ENCODE data around the gene NR1D2.

NR1D2 gene

DNA sequence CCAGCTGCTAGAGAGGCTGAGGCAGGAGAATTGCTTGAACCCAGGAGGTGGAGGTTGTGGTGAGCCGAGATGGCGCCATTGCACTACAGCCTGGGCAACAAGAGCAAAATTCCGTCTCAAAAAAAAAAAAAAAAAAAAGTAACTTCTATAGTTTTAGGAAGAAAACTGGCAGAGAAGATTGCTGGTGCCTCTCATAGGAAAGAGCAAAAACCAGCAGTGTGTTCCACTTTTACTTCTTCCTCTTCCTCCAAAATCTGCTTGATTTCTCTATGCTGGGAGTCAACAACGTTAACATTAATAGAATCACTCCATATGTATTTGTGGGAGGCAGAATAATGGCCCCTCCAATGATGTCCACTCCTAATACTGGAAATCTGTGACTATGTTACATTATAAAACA lies 12.5 kb upstream of the NR1D2 start:
- DNase-seq, result no peak

DNA sequence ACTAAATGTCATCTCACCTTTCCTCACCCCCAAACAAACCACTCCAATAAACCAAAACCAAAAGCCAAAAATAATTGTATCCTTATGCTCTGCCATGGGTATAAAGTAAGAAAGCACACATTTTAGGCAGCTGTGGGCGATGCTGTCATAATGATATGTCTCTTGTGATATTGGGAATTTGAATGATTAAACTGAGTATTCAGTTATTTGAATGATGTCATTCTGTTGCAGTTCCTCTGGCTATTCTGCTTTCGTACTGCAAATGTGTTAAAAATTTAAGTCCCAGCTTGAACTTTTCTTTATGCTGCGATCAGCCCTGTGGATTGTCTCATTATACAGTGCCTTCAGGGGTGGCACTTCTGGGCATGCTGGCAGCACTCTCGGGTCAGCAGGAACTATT lies 10.8 kb upstream of the NR1D2 start:
- no peak for DNase-seq

DNA sequence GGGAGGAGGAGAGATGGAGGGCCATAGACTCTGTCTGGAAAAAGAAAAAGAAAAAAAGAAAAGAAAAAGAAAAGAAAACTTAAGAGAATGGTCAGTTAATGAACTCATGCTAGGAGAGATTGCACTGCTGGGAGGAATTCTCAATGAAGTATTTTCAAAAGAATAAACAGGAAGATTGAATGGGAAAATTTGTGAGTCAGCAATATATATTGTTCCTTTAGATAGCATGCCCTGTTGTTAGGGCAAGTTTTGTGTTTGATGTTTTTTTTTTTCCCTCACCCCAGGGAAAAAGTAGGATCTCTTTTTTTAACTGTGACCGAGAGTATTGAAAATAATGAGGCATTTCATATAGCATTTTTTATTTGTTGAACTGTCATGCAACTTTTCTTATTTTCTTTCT lies 7.8 kb upstream of the NR1D2 start:
- no peak for DNase-seq

DNA sequence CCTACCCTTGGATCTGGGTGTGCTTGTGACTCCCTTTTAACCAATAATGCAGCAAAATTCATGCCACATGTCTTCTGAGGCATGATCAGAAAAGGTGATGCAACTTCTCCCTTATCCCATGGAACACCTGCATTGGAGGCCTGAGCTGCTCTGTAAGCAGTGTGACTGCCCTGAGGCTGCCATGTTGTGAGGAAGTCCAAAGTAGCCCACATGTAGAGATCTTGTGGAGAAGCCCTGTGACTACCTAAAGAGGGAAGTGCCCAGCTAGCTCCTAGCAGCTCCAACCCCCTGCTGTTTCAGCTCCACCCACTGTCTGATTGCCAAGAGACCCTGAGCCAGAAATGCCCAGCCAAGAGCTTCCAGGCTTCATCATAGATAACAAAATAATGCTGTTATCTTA lies 6.4 kb upstream of the NR1D2 start:
- no peak for DNase-seq

DNA sequence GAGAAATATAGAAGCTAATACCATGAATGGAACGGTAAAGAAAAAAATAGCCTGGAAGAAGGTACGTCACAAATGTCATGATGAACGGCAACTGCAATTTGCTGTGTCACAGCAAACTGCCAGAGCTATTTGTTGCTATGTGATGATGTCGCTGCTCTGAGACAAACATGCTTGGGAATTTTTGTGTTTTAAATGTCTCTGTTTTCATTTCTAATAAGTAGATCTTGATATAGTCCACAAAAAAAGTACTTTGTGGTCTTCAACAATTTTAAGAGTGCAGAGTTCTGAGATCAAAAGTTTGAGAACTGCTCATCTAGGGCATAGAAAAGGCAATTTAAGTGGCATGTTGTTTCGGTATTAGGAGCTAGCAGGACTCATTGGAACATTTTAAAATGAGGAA lies 4.3 kb upstream of the NR1D2 start:
- no peak for DNase-seq

DNA sequence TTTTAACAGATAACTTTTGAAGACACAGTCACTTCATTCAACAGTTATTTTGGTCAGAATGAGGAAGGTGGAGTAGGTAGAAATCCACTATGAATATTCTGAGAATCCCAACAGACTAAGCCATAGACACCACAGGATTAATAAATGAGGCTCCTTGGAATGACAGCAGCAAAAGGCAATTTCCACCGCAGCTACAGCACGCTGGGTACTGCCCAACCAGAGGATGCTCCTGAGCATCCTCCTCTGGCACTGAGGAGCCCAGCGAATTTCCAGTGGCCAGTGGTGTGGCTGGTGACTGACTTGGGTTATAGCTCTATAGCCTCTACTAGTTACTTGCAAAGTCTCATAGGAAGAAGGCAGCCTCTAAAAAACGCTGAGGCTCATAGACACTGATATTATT lies 3.6 kb upstream of the NR1D2 start:
- DNase-seq, result no peak

DNA sequence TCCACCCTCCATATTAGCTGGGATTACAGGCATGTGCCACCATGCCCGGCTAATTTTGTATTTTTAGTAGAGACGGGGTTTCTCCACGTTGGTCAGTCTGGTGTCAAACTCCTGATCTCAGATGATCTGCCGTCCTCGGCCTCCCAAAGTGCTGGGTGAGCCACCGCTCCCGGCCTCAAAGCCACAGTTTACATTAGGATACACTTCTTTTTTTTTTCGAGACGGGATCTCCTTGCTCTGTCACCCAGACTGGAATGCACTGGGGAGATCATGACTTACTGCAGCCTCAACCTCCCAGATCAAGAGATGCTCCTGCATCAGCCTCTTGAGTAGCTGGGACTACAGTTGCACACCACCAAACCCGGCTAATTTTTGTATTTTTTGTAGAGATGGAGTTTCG lies 2.5 kb upstream of the NR1D2 start:
- DNase-seq, result no peak

DNA sequence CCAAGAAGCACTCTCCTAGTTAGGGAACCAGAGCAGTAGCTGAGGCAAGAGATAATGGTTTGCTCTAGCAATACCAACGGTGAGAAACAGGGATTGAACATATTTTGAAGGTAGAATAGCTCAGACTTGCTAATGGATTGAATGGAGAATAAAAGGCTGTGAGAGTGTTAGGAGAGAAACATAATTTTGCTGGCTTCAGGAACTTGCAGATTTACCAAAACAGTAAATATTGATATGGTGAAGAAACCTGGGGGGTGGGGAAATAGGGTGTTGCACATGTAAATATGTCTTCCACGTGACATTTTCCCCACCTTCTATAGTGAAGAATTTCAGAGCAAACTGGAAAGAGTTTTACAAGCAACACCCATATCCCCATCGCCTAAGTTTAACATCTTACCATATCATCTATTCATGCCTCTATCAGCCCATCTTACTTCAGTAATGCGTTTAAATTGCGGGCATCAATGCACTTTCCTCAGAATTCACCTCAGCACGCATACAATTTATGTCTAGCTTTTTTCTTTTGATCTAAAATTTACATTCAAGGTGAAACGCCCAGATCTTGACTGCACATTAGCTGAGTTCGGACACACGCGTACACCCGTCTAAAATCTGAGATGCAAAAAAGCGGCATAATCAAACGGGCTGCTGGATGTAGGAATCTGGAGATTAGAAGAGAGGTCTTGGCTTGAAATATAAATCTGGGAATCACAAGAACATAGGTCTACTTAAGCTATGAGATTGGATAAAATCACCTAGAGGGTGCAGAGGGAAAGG lies 891 bp upstream of the NR1D2 start:
- no peak for DNase-seq

DNA sequence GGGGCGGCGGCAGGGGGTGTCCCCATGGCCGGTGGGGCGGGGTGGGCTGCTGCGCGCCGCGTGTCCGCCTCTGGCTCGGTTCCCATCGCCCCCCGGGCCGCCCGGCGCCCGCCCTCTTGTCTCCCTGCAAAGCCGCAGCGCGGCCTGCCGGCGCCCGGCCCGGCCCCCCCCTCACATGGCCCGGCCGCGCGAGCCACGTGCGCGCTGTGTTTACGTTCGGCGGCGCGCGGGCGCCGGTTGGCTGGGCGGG lies 502 bp downstream of the NR1D2 start:
- DNase-seq, result no peak

DNA sequence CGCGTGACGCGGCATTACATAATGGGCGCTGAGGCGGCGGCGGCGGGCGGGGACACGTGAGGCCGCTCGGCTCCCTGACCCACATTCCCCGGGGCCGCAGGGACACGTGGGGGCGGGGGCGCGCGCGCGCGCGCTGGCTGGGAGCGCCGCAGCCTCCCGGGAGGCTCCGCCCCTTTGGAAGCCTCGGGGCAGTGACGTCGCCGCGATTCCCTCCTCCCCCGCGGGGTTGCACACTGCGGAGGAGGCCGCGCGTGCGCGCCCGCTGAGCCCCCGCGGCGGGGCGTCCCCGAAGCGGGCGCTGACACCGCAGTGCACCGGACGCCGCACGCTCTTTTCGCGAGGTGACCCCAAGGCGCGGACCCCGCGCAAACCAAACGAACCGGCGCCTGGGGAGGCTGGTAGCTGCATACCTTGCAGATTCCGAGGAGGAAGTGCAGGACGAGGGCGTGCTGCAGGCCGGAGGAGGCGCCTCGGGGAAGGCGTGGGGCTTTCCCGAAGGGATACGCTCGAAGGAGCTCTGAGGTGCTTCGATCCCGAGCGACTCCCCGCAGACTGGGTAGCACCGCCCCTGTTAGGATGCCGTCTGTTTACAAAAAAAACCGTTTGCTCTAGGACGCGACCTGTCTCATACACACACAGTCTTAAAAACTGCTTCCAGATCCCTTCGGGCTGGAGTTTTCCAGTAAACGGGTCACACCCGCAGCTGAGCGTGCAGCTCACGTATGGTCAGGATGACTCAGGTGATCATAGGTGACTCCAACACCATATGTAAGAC lies 1.0 kb downstream of the NR1D2 start:
- peak; percentile 95 for DNase-seq

DNA sequence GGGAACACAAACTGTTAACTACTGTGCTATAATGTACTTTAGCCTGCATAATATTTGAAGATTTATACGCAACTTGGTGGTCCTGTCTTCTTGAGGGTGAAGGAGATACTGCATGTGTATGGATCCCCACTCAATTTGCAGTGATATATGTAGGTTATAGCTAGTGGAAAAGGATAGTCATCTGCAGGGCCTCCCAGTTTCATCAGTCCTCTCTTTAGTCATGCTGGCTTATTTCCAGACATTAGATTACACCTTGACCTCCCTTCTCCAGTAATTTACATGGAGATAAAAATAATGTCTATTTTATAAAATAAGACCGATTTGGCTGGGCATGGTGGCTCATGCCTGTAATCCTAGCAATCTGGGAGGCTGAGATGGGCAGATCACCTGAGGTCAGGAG lies 3.7 kb downstream of the NR1D2 start:
- DNase-seq, result no peak

DNA sequence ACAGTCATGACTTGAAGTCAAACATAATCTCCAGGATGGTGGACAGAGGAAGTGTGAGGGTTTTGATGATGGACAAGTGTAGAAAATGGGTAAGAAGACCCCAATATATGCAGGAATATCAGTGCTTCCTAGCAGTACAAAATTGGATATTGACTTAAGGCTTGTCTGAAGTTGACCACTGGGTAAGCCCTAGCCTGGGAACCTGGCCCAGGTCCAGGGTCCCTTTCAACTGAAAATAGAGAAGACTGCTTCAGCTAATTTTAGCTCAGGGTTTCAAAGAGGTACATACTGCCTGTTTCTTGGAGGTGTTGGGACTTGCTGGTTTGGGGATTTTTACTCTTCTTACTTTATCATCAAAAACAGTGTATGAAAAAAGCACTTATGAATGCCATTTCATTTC lies 4.7 kb downstream of the NR1D2 start:
- no peak for DNase-seq

DNA sequence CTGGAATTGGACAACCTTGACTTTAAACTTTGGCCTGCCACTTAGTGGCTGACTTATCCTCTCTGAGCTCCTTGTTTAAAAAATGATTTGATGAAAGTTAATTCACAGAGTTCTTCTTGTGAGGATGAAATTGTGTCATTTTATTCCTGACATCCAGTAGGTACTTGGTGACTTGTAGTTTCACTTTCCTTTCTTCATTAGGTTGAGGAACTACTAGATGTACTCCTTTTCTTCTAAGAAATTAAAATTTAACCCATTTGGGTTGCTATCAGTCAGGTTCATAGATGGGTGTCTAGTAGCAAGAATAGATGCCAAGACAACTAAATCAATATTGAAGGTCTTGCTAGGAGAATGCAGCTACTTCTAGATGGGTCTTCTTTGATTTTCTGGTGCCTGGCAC lies 5.2 kb downstream of the NR1D2 start:
- DNase-seq, result no peak

DNA sequence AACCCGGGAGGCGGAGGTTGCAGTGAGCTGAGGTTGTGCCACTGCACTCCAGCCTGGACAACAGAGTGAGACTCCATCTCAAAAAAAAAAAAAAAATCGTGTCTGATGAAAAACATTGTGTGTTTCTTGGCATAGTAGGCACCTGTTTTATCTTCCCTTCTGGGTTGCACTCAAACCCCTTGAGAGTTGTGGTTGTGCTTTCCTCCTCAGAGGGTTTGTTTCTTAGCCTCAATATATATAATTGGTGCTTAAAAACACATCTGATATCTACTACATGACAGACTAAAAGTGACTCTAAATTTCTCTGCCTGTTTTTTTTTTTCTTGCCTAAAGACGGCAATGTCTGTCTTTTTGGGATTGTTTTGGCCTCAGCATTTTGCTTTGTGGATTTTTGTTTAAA lies 7.6 kb downstream of the NR1D2 start:
- no peak for DNase-seq

DNA sequence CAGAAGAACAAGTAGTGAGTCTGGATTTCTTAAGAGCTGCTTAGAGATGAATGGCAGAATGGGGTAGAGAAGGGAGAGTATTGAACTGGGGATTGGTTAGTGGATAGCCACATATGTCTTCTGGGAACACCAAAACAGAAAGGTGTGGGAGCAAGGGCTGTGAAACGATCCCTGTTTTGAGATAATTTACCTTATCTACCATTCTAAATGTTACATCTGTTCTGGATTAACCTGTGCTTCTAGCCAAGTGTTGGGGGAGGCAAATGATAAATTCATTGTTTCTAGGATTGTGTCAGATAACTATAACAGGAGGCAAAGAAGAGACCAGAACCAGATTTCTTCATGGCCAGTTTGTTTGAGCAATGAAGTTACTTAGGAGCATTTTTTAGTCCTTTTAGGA lies 8.4 kb downstream of the NR1D2 start:
- DNase-seq, result no peak

DNA sequence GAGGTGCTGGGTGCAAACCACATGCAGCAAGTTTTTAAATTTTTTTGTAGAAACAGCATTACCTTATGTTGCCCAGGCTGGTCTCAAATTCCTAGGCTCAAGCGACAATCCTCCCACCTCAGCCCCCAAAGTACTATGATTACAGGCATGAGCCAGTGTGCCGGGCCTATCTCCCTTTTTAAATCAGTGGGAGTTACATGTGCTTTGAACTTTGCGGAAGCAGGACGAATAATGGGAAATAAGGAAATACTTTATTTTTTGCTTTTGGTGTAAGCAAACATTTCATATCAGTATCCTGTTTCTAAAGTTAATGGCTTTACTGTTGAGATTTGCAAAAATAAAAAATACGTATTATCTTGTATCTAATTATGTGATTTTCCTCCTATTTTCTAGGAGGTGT lies 9.1 kb downstream of the NR1D2 start:
- DNase-seq, result no peak

DNA sequence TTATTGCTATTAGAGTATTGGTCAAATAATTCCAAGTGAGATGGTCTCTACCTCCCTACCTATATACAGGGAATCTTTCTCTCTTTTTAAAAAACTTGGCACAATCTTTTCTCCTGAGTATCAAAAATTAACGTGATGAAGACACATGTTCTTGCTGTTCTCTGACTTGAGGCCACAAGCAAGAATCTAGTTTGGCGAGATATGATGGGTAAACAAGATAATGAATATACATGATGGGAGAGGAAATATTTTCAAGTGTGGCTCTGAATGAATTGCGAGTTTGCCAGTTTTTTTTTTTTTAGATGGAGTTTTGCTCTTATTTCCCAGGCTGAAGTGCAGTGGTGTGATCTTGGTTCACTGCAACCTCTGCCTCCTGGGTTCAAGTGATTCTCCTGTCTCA lies 11.6 kb downstream of the NR1D2 start:
- DNase-seq, result no peak

DNA sequence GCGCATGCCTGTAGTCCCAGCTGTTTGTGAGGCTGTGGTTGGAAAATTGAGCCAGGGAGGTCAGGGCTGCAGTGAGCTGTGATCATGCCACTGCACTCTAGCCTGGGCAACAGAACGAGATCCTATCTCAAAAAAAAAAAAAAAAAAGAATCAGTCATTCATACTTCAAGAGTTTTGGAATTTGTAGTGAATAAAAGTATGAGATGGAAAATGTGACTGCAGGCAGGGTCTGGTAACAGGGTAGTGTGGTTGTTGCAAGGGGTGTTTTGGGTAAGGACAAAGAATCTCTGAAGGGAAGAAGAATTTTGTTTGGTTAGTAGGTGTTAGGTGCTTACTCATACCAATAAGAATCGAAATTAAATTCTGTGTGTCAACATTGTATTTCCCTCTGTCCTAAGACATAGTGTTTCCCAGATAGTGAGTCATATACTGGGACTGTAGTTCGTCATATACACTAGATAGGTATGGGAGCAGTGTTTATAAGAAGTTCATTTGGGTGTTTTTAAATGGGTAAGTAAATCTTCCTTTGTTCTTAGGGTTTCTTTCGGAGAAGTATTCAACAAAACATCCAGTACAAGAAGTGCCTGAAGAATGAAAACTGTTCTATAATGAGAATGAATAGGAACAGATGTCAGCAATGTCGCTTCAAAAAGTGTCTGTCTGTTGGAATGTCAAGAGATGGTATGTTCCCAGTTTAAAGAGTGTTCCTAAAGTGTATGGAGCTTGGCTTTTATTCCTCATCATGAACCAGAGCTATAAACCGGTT lies 14.2 kb downstream of the NR1D2 start:
- DNase-seq, result no peak

DNA sequence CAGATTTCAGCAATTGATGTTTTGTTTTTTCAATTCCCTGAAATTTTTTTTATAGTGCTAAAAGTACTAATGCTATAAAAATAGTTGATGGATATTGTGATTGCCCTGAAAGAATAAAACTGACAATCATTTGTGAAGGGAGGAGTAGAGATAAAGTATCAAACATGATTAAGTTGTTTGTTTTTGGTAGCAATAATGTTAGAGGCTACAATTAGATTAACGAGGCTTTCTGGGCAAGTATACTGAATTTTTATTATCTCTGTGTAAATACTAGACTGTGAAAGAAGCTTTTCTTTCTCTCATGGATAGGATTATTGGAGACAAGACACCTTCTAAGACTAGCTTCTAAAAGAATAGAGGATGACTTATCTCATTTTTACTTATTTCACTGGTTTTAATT lies 15.6 kb downstream of the NR1D2 start:
- DNase-seq, result no peak

DNA sequence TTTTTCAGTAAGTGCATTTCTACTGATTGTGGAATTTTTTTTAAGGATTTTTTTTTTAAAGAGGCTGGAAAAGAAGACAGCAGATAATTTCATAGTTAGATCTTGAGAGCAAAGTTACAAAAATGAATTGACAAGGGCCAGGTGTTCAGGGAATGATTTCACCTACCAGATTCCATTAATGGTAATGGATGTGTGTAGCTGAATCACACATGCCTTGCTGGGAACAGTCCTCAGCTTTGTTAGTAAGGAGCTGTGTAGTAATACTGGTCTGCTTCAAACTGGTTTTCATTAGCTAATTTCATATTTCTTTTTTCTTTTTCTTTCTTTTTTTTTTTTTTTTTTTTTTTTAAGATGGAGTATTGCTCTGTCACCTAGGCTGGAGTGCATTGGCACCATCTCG lies 16.0 kb downstream of the NR1D2 start:
- DNase-seq, result no peak

DNA sequence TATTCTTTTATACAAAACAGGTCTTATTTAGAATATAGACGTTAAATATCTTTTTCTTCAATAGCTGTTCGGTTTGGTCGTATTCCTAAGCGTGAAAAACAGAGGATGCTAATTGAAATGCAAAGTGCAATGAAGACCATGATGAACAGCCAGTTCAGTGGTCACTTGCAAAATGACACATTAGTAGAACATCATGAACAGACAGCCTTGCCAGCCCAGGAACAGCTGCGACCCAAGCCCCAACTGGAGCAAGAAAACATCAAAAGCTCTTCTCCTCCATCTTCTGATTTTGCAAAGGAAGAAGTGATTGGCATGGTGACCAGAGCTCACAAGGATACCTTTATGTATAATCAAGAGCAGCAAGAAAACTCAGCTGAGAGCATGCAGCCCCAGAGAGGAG lies 16.8 kb downstream of the NR1D2 start:
- DNase-seq, result no peak

DNA sequence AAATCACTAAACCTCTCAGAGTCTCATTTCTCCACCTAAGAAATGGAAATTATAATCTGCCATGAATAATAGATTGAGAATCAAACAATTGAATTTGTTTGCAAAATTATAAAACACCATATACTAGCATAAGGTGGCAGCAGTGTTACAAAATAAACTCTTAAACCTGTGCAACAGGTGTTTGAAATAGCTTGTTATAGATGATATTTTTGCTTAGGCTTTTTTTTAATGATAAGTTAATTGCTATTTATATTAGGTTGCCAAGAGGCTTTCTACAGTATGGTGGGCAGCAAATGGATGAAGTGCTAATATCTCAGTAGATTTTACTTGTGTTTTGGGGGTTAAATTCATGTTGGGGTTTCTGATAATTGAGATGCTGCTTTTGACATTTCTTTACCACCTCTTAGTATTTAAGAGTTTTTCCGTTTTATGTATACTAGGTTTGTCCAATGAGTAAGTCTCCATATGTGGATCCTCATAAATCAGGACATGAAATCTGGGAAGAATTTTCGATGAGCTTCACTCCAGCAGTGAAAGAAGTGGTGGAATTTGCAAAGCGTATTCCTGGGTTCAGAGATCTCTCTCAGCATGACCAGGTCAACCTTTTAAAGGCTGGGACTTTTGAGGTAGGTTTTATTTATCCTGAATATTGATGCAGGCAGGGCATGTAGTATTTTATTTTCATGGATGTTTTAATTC lies 19.6 kb downstream of the NR1D2 start:
- DNase-seq, result no peak

DNA sequence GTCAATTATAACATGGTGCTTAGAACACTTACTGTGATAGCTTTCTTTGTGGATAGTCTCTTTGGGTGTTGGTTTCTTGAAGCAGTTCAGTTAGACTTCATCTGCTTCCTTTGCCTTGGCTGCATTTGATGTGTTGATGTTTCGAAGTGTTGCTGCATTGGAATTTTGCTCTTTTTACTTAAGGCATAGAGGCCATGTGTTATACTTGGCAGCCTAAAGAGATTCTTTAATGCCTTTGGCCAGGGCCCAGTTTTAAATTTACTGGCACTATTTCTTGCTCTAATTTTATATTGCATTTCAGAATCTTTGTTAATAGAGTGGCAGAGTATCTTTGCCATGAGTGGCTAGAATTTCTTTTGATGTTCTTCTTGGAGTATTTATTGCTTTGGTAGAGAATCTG lies 21.2 kb downstream of the NR1D2 start:
- no peak for DNase-seq
